Measurements from ENCODE around the gene NXF2.
"Not testable (repeated sequence)": the region's sequence is repeated elsewhere in the genome, so short reads cannot be mapped to it uniquely, and the experiment has no call there.

The NXF2 gene

GRCh38 chrX:102246893-102247292 is at the start of gene NXF2:
TSS of gene NXF2 (plus strand) at chrX:102247167. CDS start at chrX:102307079, 59,912 bp downstream.
- DNase-seq (ENCODE audit: low spot score) = not testable (repeated sequence)

GRCh38 chrX:102207940-102208339 is 39.0 kb upstream of the NXF2 start:
- DNase-seq (ENCODE audit: low spot score) = not testable (repeated sequence)

- not testable (repeated sequence) for DNase-seq (ENCODE audit: low spot score)
Measured at GRCh38 chrX:102214986-102215385, 32.0 kb upstream of the NXF2 start, which contains the start of gene TCP11X1. TSS of gene TCP11X1 (plus strand) at chrX:102215301.

- DNase-seq (ENCODE audit: low spot score) = not testable (repeated sequence)
Measured at GRCh38 chrX:102216497-102216896, 30.5 kb upstream of the NXF2 start.

GRCh38 chrX:102235678-102236077 is 11.3 kb upstream of the NXF2 start:
- not testable (repeated sequence) for DNase-seq (ENCODE audit: low spot score)

- not testable (repeated sequence) for DNase-seq (ENCODE audit: low spot score)
Measured at GRCh38 chrX:102240265-102240664, 6.7 kb upstream of the NXF2 start.

GRCh38 chrX:102272231-102272630 is 25.3 kb downstream of the NXF2 start:
- DNase-seq (ENCODE audit: low spot score) = not testable (repeated sequence)

- no peak for DNase-seq (ENCODE audit: low spot score)
Measured at GRCh38 chrX:102338162-102338561, 91.2 kb downstream of the NXF2 start.

- no peak for DNase-seq (ENCODE audit: low spot score)
Measured at GRCh38 chrX:102339312-102340298, 92.6 kb downstream of the NXF2 start.

GRCh38 chrX:102341867-102342266 is 94.9 kb downstream of the NXF2 start:
- DNase-seq (ENCODE audit: low spot score) = no peak

GRCh38 chrX:102345916-102346315 is 98.9 kb downstream of the NXF2 start:
- DNase-seq (ENCODE audit: low spot score) = peak; percentile 42
